ENCODE results near the gene TMC2. TPM values are rescaled to one million over a fixed set of nuclear protein-coding genes. Genes with fewer than 3 reads are reported as not detected.
A peak's percentile ranks its signal among the peaks of the same experiment; 100 is the strongest.

The TMC2 gene
- polyA plus RNA-seq, 4 donors, result 0.09 to 0.44 (median 0.13) TPM

GRCh38 chr20:2618815-2619214 is 82.4 kb downstream of the TMC2 start:
- DNase-seq (ENCODE audit: low read depth in 4 of 4, low spot score in 3 of 4), result no peak

DNA sequence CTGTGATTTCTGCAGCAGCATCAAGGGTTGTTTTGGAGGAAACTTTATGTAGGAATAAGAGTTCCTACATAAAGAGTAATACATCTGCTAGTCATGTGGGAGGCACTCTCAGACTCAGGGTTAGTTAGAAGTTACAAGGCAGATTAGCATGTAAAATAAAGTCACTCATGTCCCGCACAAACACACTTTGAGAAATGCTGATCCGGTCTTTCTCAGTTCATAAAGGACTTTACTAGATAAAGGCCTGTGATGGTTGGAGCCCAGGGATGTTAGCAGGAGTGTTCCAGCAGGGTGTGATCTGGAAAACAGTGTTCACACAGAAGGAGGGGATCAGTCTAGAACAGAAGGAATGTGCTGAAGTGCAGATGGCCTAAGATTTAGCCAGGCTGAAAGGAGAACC is 83.0 kb downstream of the TMC2 start:
- DNase-seq (ENCODE audit: low read depth in 4 of 4, low spot score in 3 of 4), result no peak

DNA sequence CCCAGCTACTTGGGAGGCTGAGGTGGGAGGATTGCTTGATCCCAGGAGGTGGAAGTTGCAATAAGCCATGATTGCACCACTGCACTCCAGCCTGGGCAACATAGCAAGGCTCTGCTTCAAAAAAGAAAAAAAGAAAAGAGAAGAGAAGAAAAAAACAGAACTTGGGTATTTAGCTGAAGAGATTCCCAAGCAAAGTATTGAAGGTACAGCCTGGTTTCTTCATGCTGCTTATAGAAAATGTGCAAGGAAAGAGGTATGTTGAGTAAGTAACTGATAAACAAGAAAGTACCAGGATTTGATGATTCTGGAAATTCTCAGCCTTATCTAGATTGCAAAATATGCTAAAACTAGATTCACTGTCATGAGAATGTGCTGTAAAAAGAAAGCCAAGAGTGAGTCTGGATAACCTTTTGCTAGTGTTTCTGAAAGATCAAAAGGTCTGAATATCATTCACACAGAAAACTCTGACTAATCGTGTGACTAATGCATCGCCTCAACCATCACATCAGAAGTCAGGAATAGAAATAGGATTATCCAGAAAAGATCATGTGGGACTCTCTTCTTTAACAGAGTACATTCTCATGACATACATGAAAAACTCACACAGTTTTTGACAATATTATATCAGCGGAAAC is 83.7 kb downstream of the TMC2 start:
- no peak for DNase-seq (ENCODE audit: low read depth in 4 of 4, low spot score in 3 of 4)

DNA sequence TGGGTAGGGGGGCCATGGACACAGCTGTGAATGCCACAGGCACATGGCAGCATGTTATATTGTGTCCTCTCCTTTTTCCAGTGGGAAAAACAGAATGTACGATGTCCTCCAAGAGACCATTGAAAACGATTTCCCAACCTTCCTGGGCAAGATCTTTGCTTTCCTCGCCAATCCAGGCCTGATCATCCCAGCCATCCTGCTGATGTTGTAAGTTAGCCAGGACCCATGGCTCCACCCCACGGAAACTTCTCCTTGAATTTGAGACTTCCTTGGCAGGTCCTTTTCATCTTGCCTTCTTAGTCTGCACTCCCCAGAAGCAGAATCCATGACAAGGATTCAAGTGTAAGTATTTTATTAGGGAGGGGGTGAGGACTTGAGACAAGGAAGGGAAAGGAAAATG is 87.8 kb downstream of the TMC2 start:
- DNase-seq (ENCODE audit: low read depth in 4 of 4, low spot score in 3 of 4), result no peak

DNA sequence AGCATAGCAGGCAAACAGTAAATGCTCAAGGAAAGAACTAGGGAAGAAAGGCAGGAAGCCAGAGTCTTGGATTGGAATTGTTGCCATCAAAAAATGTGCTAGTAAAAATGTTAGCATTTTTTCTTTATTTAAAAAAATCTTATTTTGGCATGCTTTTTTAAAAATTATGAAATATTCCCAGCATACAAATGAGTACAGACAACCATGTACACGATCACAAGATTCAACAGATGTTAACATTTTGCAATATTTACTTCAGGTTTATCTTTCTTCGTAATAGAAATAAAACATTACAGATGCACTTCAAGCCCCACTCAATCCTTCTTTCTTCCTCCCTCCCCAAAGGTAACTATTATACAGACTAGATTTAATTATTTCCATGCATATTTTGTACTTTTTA is 88.7 kb downstream of the TMC2 start:
- DNase-seq (ENCODE audit: low read depth in 4 of 4, low spot score in 3 of 4), result no peak

GRCh38 chr20:2626853-2627541 is 90.6 kb downstream of the TMC2 start:
- DNase-seq (ENCODE audit: low read depth in 4 of 4, low spot score in 3 of 4), result no peak

DNA sequence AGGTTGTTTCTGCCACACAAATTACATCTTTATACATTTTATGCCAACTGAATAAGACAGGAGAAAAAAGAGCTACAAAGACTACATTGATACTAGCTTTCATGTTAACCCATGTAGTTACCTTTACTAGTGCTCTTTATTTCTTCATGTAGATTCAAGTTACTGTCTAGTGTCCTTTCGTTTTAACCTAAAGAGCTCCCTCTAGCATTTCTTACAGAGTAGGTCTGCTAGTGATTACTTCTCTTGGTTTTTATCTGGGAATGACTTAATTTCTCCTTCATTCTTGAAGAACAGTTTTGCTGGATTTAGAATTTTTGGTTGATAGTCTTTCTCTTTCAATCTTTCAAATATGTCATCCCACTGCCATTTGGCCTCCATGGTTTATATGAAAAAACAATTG is 94.9 kb downstream of the TMC2 start:
- DNase-seq (ENCODE audit: low read depth in 4 of 4, low spot score in 3 of 4), result no peak

- DNase-seq (ENCODE audit: low read depth in 4 of 4, low spot score in 3 of 4), result no peak
Measured at GRCh38 chr20:2633381-2633780, 97.0 kb downstream of the TMC2 start.

DNA sequence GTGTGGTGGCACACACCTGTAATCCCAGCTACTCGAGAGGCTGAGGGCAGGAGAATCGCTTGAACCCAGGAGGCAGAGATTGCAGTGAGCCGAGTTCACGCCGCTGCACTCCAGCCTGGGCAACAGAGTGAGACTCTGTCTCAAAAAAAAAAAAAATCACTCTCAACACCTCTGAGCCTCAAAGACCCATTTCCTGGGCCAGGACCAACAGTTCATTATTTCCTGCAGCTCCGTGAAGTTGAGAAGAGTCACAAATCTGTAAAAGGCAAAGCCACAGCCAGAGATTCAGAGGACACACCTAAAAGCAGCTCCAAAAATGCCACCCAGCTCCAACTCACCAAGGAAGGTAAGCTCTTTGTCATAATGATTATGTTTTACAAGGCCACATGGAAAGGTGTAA is 100.9 kb downstream of the TMC2 start:
- no peak for DNase-seq (ENCODE audit: low read depth in 4 of 4, low spot score in 3 of 4)

DNA sequence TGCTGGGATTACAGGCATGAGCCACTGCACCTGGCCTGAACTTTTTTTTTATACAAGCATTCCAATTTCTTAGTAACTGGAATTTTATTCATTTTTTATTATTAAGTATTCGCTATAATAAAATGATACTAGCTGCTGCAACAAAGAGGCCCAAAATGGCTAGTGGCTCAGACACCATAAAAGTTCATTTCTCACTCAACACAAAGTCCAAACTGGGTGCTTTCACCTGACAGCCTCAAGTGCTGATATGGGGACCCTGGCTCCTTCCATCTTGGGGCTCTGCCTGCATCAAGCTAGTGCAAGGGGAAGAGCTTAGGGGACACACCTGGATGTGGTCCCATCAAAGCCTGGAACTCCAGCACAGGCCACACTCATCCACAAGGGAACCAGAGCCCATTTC is 103.9 kb downstream of the TMC2 start:
- DNase-seq (ENCODE audit: low read depth in 4 of 4, low spot score in 3 of 4), result no peak

- no peak for DNase-seq (ENCODE audit: low read depth in 4 of 4, low spot score in 3 of 4)
Measured at GRCh38 chr20:2640899-2641298, 104.5 kb downstream of the TMC2 start.

DNA sequence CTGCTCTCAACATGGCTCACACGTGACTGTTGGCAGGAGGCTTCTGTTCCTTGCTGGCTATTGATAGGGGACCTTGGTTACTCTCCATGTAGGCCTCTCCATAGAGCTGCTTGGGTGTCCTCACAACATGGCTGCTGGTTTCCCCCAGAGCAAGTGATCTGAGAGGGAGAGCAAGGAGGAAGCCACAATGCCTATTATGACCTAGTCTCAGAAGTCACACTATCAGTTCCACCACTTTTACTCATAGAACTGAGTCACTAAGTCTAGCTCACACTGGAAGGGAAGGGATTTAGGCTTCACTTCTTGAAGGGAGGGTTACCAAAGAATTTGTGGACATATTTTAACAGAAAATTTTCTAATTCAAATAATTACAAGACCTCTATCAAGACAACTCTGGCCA is 107.3 kb downstream of the TMC2 start:
- no peak for DNase-seq (ENCODE audit: low read depth in 4 of 4, low spot score in 3 of 4)

GRCh38 chr20:2651772-2652723 is 115.7 kb downstream of the TMC2 start, which contains the start of gene NOP56:
TSS of gene NOP56 (plus strand) at chr20:2652632. CDS start at chr20:2652661, 29 bp downstream.
- DNase-seq (ENCODE audit: low read depth in 4 of 4, low spot score in 3 of 4), result peak; percentile 82 to 88 (median 87)

GRCh38 chr20:2652724-2653555 is 116.6 kb downstream of the TMC2 start:
- peak in 2 of 4 donors; percentile 18 to 24 for DNase-seq (ENCODE audit: low read depth in 4 of 4, low spot score in 3 of 4)

- DNase-seq (ENCODE audit: low read depth in 4 of 4, low spot score in 3 of 4), result no peak
Measured at GRCh38 chr20:2653556-2654383, 117.4 kb downstream of the TMC2 start.

- DNase-seq (ENCODE audit: low read depth in 4 of 4, low spot score in 3 of 4), result no peak
Measured at GRCh38 chr20:2654384-2654822, 118.0 kb downstream of the TMC2 start.

DNA sequence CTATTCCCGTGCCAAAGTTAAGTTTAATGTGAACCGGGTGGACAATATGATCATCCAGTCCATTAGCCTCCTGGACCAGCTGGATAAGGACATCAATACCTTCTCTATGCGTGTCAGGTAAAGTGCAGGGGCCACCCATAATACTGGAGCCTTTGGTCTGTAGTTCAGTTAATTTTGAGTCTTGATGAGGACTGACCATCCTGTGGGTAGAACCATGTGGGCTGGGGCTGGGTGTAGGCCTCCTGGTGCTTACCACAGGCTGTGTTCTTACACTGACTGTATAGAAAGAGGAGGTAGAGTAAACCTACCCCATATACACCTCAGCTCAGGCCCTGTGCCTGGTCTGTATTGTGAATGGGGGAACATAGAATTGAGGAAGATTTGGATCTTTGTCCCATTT is 118.5 kb downstream of the TMC2 start:
- no peak for DNase-seq (ENCODE audit: low read depth in 4 of 4, low spot score in 3 of 4)

GRCh38 chr20:2655331-2656116 is 119.2 kb downstream of the TMC2 start:
- no peak for DNase-seq (ENCODE audit: low read depth in 4 of 4, low spot score in 3 of 4)
